ENCODE results near the gene ZNF304.
A peak's percentile ranks its signal among the peaks of the same experiment; 100 is the strongest.
"Not testable (repeated sequence)": the region's sequence is repeated elsewhere in the genome, so short reads cannot be mapped to it uniquely, and the experiment has no call there.

Gene ZNF304

GRCh38 chr19:57362419-57362818 lies 11.3 kb downstream of the ZNF304 start:
- DNase-seq (ENCODE audit: low read depth), result no peak

GRCh38 chr19:57362997-57363687 lies 12.1 kb downstream of the ZNF304 start, which contains the start of the genes TRAPPC2B and ZNF547:
TRAPPC2B (plus strand) TSS chr19:57363551; CDS start chr19:57364834, 1,283 bp downstream.
ZNF547 (plus strand) TSS chr19:57363551; CDS start chr19:57368556, 5,005 bp downstream.
- peak; percentile 94 for DNase-seq (ENCODE audit: low read depth)

DNA sequence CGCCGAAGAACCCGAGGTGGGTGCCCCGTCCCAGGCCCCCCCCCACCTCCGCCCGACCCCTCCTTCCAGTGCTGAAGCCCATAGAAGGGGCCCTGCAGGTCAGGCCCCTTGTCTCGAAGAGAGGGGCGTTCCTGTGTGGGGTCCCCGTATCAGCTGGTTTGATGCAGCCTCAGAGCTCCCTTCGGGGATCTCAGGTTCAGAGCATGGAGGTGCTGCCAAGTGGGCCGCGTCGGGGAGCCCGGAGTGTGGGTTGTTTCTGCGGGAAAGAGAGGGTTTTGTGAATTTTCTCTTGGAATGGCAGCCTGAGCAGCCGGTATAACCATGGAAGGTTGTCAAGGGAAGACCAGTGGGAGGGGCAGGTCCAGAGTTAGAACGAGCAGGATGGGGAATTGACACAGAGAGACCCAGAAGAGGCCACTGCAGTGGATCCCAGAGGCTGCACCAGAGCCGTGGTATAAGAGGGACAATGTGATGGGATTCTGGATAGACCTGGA lies 12.7 kb downstream of the ZNF304 start:
- no peak for DNase-seq (ENCODE audit: low read depth)

DNA sequence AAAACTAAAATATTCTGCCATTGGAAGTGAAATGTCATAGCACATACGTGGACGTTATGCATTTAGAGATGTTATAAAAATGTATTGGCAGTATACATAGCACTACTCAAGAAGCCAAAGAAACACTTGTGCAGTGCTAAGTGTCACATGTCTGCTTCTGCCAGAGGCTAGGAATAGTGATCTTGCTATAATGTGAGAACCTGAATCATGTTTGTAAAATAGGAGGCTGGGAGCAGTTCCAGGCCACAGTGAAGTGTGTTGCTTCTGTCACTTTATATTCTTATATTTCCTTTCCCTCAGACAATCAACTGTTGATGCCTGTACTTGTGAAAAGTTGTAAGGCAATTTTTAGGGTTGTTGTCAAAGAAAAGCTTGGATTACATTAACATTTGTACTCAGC lies 15.7 kb downstream of the ZNF304 start:
- no peak for DNase-seq (ENCODE audit: low read depth)

DNA sequence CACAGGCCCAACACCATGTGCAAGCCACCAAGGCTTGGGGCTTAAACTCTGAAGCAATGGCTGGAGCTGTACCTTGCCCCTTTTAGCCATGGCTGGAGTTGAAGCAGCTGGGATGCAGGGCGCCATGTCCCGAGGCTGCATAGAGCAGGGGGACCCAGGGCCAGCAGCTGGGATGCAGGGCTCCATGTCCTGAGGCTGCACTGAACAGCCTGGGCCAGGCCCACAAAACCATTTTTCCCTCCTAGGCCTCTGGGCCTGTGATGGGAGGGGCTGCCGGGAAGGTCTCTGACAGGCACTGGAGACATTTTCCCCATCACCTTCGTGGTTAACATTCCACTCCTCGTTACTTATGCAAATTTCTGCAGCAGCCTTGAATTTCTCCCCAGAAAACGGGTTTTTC lies 23.1 kb downstream of the ZNF304 start:
- no peak for DNase-seq (ENCODE audit: low read depth)

DNA sequence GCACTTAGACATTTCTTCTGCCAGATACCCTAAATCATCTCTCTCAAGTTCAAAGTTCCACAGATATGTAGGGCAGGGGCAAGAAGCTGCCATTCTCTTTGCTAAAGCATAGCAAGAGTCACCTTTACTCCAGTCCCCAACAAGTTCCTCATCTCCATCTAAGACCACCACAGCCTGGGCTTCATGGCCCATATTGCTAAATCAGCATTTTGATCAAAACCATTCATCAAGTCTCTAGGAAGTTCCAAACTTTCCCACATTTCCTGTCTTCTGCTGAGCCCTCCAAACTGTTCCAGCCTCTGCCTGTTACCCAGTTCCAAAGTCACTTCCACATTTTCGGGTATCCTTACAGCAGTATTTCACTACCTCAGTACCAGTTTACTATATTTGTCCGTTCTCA lies 23.6 kb downstream of the ZNF304 start:
- DNase-seq (ENCODE audit: low read depth), result not testable (repeated sequence)

- DNase-seq (ENCODE audit: low read depth), result no peak
Observed at GRCh38 chr19:57376151-57376550, 25.1 kb downstream of the ZNF304 start.

DNA sequence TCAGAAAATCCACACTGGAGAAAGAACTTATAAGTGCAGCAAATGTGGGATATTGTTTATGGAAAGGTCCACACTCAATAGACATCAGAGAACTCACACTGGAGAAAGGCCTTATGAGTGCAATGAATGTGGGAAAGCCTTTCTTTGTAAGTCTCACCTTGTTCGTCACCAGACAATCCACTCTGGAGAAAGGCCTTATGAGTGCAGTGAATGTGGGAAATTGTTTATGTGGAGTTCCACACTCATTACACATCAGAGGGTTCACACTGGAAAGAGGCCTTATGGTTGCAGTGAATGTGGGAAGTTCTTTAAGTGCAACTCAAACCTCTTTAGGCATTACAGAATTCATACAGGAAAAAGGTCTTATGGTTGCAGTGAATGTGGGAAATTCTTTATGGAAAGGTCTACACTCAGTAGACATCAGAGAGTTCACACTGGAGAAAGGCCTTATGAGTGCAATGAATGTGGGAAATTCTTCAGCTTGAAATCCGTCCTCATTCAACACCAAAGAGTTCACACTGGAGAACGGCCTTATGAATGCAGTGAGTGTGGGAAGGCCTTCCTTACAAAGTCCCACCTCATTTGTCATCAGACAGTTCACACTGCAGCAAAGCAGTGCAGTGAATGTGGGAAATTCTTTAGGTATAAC lies 26.6 kb downstream of the ZNF304 start:
- DNase-seq (ENCODE audit: low read depth), result no peak

- DNase-seq (ENCODE audit: low read depth), result no peak
Observed at GRCh38 chr19:57380923-57381322, 29.9 kb downstream of the ZNF304 start.

GRCh38 chr19:57382806-57383488 lies 31.9 kb downstream of the ZNF304 start:
- DNase-seq (ENCODE audit: low read depth), result no peak

DNA sequence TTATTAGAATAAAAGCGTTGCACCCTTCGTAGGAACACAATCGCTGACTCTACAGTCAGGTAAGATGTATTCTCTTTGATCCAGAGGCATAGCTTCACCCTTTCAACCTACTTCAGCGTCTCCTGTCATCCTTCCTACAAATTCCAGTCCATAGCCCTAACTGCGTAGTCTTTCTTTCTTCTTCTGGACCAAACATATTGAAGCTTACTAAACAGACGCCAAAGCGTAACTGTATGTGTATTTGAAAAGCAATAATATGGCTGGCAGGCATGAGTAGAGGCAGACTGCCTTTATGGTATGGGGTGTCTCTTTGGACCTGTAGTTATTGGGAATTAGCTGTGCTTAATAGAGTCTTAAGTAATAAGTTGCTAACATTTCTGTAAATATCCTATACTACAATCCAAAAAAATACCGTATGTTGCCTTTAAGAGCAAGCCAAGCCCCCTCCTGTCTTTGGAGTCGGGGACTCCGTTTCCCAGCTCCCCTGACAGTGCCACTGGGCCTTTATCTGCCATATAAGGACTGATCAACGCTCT lies 38.2 kb downstream of the ZNF304 start:
- DNase-seq (ENCODE audit: low read depth), result no peak

GRCh38 chr19:57389730-57390598 lies 38.9 kb downstream of the ZNF304 start, which contains the start of gene ZNF548:
ZNF548 (plus strand) TSS chr19:57389854; CDS start chr19:57390100, 246 bp downstream.
- DNase-seq (ENCODE audit: low read depth), result peak; percentile 97

GRCh38 chr19:57395710-57396109 lies 44.6 kb downstream of the ZNF304 start:
- no peak for DNase-seq (ENCODE audit: low read depth)

DNA sequence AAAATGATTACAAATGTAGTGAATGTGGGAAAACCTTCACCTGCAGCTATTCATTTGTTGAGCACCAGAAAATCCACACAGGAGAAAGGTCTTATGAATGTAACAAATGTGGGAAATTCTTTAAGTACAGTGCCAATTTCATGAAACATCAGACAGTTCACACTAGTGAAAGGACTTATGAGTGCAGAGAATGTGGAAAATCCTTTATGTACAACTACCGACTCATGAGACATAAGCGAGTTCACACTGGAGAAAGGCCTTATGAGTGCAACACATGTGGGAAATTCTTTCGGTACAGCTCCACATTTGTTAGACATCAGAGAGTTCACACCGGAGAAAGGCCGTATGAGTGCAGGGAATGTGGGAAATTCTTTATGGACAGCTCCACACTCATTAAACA lies 47.8 kb downstream of the ZNF304 start:
- no peak for DNase-seq (ENCODE audit: low read depth)

DNA sequence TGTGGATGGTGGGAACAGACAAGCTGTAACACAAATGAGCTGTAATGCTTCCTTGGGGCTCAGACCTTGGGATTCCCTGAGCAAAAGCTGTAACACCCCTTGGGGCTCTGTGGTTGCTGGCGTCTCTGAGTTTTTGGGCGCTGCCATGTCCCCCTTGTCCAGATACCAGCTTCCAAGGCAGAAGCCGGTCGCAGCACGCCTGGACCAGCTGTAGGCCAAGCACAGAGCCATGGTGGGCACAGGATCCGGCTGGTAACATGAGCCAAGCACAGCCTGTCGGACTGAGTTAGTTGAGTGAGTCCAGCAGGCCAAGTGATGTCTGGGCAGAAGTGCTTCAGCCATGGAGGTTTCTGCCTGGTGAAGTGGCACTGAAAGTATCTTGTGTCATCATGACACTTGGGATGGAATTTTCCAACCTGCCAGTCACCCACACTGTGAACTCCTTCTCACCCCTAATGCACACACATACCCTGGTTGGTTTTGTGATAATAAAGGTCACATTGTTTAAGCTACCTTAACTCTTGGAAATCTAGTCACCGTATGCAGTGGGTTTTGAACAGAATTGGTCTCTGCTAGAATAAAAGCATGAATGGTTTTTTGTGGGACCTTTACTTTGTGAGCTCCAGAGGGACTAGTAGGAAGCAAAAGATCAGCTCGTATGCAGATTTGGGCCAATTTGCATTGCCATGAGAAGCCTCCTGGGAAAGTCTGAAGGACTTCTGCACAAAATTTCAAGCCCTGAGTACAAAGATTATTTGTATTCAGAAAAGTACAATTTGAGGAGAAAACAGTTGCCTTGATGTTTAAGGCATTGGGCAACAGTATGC lies 52.9 kb downstream of the ZNF304 start:
- DNase-seq (ENCODE audit: low read depth), result no peak

DNA sequence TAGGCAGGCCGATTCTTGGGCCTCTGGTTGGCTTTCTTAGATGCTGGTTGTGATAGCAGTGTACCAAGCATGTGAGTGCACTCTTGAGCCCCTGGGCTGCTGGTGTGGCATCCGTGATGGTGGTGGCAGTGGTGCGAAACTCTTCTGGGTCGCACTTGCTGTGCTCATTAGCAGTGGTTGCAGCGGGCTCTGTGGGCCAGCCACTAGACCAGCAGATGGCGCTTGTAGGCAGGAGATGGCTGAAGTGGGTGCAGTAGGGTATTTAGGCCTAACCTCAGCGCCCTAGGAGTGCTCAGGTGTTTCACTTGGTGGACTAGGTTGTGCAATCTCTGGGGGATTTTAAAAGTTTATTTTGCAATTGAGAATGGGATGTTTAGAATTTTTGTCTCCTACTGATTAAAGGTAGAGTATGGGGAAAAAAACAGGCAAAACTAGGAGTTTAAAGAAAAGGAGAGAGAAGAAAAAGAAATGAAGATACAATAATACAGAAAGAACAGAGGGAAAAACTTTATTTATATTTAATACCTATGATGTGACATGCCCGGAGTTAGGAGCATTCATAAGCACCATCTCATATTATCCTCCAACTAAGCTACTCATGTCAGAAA lies 55.5 kb downstream of the ZNF304 start:
- peak; percentile 29 for DNase-seq (ENCODE audit: low read depth)
